ENCODE measurements around the gene XPC.
"Not testable (repeated sequence)": the region's sequence is repeated elsewhere in the genome, so short reads cannot be mapped to it uniquely, and the experiment has no call there.

The XPC gene

DNA sequence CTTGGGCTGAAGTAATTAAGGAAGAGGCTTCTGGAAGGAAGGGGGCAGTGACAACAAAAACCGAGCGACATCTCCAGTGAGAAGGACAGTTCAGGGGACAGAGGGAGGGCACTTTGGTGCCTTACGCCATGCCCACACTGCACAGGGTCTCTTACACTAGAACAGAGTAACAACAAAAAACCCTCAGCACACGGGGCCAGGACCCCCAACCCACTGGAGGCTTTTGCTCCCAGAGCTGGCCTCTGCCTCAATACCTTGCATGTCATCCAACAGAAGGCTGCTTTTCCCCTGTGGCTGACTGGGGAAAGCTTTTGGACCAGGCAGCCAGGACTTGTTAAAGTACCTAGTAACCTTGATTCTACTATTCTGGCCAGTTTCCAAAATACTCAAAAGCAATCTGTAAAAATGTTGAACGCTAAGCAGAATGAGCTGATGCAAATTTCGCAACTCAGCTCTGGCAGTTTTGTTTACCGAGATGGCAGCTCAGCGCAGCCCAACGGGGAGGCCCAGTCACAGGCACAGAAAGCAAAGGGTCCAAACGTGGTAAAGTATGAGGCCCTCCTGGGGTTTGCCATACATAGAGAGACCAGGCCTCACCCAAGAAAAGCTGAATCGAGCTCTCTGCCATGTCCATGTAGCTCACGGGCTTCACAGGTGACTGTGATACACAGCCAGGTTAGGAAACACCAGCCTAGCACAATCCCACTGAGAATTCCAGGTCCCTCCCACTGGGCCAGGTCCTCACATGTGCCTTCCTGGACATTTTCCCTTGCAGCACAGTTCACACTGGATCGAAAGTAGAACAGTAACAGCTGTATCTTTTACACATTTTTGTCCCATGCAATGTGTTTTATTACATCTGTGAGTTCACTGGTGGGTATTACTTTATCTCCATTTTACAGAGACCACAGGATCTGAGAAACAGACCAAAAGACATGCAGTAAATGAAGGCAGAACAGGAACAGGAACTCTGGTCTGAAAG is 59.7 kb downstream of the XPC start:
- DNase-seq (ENCODE audit: low read depth): peak; percentile 83

DNA sequence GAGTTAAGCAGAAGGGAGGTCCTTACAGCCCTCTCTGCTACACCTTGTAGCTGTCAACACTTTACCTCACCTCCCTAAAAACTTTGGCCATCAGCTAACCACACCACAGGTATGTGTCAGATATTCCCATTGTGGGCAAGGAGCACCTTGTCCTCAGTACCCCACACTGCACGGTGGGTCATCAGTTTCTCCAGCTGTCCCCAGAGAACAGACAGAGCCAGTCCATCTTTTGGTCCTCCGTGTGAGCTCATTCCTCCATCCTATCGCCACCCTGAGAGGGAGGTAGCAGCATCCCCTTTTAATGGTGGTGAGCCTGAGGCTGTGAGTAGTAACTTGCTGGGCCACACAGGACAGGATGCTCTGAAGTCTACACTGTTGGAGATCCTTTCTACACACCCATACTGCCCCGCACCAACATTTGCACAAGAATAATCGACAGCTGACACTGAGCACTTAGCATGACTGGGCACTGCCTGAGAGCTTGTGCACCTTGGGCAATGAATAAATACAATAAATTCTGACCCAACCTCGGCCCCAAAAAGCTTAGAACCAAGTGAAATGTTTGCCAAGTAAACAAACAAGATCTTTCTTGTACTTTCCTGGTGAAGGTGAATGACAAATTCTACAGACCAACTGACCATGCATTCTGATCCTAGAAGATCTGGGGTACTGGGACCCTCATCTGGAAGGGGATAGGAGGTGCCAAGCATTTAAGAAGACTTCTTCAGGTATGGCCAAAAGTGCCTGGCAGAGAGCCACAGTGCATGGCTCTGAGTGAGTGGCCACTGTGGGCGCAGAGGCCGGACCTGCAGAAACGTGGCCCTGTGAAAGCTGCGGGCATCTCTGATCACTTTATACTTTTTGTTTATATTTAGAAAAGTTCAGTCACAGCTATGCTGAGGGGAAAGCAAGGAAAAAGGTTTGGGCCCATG is 60.7 kb downstream of the XPC start:
- DNase-seq (ENCODE audit: low read depth): no peak

DNA sequence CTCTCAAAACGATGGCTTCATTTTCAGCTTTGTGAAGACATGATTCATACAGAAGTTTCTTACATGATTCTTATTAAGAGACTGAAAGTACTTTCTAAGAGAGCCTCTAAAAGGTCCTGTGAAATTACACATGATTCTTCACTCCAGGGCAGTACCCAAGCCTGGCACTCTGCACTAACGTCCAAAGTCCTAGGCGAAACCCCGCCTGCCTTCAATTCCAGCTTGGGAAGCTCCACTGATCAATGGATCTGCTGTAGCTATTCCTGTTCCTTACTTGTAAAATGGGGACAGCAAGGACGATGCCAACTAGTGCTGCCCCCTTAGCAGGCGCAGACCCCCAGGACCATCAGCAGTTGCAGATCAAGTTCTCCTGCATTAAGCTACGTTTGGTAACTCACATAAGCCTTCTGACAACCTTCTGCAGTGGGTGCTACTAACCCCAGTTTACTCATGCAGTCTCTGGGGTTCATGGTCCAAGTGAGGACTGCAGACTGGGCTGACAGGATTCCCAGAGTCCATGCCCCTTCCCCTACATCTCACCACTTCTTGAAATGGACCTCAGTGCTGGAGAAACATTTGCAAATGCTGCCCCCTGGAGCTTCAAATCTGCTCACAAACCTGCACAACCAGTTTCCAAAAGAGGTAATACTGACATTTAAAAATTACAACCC is 64.3 kb downstream of the XPC start:
- no peak for DNase-seq (ENCODE audit: low read depth)

DNA sequence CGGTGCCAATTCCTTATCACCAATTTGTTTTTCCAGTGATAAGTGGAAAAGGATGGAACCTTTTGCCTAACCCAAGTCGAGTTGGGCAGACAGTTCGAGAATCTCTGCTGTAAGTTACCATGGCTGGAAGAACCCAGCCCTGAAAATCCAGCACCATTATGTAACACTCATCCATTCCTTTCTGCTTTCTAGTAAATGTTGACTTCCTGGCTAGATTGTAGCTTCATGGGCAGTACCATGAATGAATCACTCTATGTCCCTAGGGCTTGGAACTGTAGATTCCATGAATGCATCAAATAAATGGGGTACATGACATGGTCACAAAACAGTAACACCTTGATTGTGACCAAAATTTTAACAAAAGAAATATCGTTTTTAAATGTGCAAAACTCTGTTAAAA is 67.7 kb downstream of the XPC start:
- no peak for DNase-seq (ENCODE audit: low read depth)

DNA sequence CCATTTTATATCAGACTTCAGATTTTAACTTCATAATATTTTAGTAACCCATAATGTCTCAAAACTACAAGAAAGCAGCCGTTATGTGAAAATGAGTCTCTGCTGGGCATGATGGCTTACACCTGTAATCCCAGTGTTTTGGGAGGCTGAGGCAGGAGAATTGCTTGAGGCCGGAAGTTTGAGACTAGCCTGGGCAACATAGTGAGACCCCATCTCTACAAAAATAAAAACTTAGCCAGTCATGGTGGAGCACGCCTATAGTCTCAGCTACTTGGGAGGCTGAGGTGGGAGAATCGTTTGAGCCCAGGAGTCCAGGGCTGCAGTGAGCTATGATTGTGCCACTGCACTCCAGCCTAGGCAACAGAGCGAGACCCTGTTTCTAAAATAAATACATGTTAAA is 68.6 kb downstream of the XPC start:
- not testable (repeated sequence) for DNase-seq (ENCODE audit: low read depth)

DNA sequence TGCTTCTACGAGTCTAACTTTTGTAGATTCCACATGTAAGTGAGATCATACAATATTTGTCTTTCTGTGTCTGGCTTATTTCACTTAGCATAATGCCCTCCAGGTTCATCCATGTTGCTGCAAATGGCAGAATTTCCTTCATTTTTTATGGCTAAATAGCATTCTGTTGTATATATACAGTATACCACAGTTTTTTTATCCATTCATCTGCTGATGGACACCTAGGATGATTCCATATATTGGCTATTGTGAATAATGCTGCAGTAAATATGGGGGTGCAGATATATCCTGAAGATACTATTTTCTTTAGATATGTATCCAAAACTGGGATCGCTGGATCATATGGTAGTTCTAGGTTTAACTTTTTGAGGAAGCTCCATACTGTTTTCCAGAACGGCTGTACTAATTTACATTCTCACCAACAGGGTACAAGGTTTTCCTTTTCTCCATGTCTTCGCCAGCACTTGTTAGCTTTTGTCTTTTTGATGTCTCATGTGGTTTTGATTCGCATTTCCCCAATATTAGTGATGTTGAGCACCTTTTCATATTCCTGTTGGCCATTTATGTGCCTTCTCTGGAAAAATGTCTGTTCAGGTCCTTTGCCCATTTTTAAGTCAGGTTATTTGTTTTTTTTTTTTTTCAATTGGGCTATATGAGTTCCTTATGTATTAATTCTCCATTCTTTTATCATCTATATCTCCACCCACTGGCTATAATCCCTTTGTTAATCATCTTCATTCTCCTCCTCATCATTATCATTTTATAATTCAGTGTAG is 80.6 kb downstream of the XPC start:
- DNase-seq (ENCODE audit: low read depth): no peak

DNA sequence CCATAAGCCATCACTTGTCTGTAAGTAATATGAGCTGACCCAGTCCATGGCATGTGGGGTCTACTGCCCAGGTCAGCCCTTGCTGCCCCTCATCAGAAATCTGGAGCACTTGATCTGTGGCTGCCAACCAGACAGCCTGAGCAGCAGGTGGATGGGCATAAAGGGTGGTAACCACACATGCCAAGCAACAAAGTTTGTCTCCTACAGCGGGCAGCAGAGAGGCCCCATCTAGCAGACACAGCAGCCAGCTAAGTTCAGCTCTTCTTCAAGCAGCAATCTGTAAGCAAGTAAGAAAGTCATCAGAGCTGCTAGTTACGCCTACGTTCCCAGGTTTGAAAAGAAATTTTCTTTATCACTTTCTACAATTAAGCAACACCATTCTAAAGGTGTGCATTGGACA is 81.7 kb downstream of the XPC start:
- DNase-seq (ENCODE audit: low read depth): no peak

Measured in CMK (cell line).